Left ventricle myocardium superior (tissue), 1 donor: ENCODE results near the gene KIRREL3. TPM values are rescaled to one million over a fixed set of nuclear protein-coding genes. Genes with fewer than 3 reads are reported as not detected.
"Not testable (repeated sequence)": the region's sequence is repeated elsewhere in the genome, so short reads cannot be mapped to it uniquely, and the experiment has no call there.

ENCODE experiments used
- ATAC-seq: fragments of 200-7000 bp; cut with Tn5 transposase; one replicate; pipeline ENCODE4 v1.9.1; 2020; ENCODE audit warnings: mild to moderate bottlenecking, moderate library complexity
- DNase-seq: peaks from one replicate; pipeline ENCODE4 v3.0.0-alpha.2; 2020
- intact Hi-C: fragments of 100-400 bp; cut with micrococcal nuclease; formaldehyde crosslinking; loops from one replicate; pipeline ENCODE4 v1.11.0; 2022
- total RNA-seq: library from RNA; stranded (reverse); fragmentation: NEBNext Ultra II Directional; extraction: Animal tissue kit (Norgen Biotek cat#: 25700); gene quantifications from one replicate; pipeline ENCODE4 v1.2.1, GENCODE V29; 2021
- donor health status: DM: no; HTN: yes; CAD: no; lungs with severe emphysema.

KIRREL3 gene
- total RNA-seq, 1 donor from 2014 or later, result 0.35 TPM

GRCh38 chr11:126968915-126969314 is 31.7 kb downstream of the KIRREL3 start:
- intact Hi-C loops, result no loop called here
- DNase-seq (no peak), ATAC-seq (no peak)

- intact Hi-C loops, result no loop called here
- ATAC-seq, result no peak
Measured at GRCh38 chr11:126965331-126965730, 35.2 kb downstream of the KIRREL3 start.

GRCh38 chr11:126963603-126964363 is 36.8 kb downstream of the KIRREL3 start:
- intact Hi-C loops, result no loop called here
- ATAC-seq (no peak), DNase-seq (no peak)

More at GRCh38 chr11:126965331-126965730, 35.2 kb downstream of the KIRREL3 start:
- DNase-seq, result no peak

GRCh38 chr11:126963115-126963514 is 37.5 kb downstream of the KIRREL3 start:
- intact Hi-C loops, result no loop called here
- no peak for ATAC-seq
- no peak for DNase-seq

- intact Hi-C loops, result no loop called here
- DNase-seq, result no peak
- ATAC-seq, result no peak
Measured at GRCh38 chr11:126959700-126960099, 40.9 kb downstream of the KIRREL3 start.

GRCh38 chr11:126956635-126957034 is 43.9 kb downstream of the KIRREL3 start:
- ATAC-seq (no peak), DNase-seq (no peak)
- intact Hi-C loops, result no loop called here

GRCh38 chr11:126952533-126952932 is 48.0 kb downstream of the KIRREL3 start:
- ATAC-seq, DNase-seq, intact Hi-C loops: not testable (repeated sequence)

- ATAC-seq, result no peak
- no peak for DNase-seq
- intact Hi-C loops, result no loop called here
Measured at GRCh38 chr11:126951465-126951864, 49.1 kb downstream of the KIRREL3 start.

GRCh38 chr11:126949066-126949891 is 51.3 kb downstream of the KIRREL3 start:
- DNase-seq (no peak), ATAC-seq (no peak)
- intact Hi-C loops, result no loop called here

GRCh38 chr11:126948563-126948962 is 52.0 kb downstream of the KIRREL3 start:
- intact Hi-C loops, result no loop called here
- ATAC-seq (no peak), DNase-seq (no peak)

GRCh38 chr11:126945319-126945718 is 55.3 kb downstream of the KIRREL3 start:
- intact Hi-C loops, result no loop called here
- DNase-seq, result no peak
- no peak for ATAC-seq

- intact Hi-C loops, result no loop called here
- ATAC-seq (no peak), DNase-seq (no peak)
Measured at GRCh38 chr11:126943316-126943715, 57.3 kb downstream of the KIRREL3 start.

GRCh38 chr11:126942146-126942545 is 58.4 kb downstream of the KIRREL3 start:
- ATAC-seq (no peak), DNase-seq (no peak)
- intact Hi-C loops, result no loop called here

GRCh38 chr11:126939552-126939951 is 61.0 kb downstream of the KIRREL3 start:
- intact Hi-C loops, result no loop called here
- ATAC-seq (no peak), DNase-seq (no peak)

- no peak for DNase-seq
- intact Hi-C loops, result no loop called here
- no peak for ATAC-seq
Measured at GRCh38 chr11:126938718-126939117, 61.9 kb downstream of the KIRREL3 start.

GRCh38 chr11:126930091-126930841 is 70.3 kb downstream of the KIRREL3 start:
- intact Hi-C loops, result no loop called here
- ATAC-seq (peak; percentile 53), DNase-seq (no peak)

GRCh38 chr11:126929179-126930061 is 71.2 kb downstream of the KIRREL3 start:
- no peak for DNase-seq
- intact Hi-C loops, result no loop called here
- ATAC-seq, result peak; percentile 83

GRCh38 chr11:126927623-126928022 is 72.9 kb downstream of the KIRREL3 start:
- intact Hi-C loops, result no loop called here
- DNase-seq (no peak), ATAC-seq (no peak)

- no peak for DNase-seq
- intact Hi-C loops, result no loop called here
- no peak for ATAC-seq
Measured at GRCh38 chr11:126926376-126926791, 74.2 kb downstream of the KIRREL3 start.
